ENCODE data around the gene RALGAPA1.

Gene RALGAPA1

DNA sequence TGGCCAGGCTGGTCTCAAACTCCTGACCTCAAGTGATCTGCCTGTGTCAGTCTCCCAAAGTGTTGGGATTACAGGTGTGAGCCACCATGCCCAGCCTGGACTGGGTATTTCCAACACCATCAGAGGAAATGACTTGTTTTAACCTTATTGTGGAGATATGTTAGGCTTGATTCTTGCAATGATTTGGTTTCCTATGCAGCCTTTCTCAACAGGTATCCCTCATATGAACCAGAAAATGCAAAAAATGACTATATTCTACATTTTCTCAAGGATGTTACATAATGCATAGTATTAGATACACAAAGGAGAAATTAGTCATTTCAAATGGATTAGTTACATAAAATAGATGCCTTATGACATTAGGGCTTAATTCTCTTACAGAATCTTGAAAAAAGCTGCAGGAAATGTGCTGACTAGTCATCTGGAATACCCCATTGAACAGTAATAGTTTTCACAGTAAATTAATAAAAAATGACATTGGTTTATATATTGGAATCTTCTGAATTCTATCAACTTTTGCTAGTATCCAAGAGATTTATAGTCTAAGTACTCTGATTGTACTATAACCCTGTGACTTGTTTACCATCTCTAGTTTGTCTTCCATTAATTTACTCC is 142.6 kb downstream of the RALGAPA1 start:
- Histone ChIP-seq H2BK120ac (ENCODE audit: insufficient read depth, low read length, poor library complexity) (no peak overlapping the region), H3K4me1 (ENCODE audit: control insufficient read depth in 1 of 2, insufficient read depth in 2 of 2, low read length in 2 of 2) (peaks cover 0 to 2% of the 10 kb centered on the region in 2 experiments), H3K27ac (ENCODE audit: low read depth, low read length) (no peak overlapping the region), H3K4ac (ENCODE audit: low read depth, low read length) (no peak overlapping the region), H3K79me1 (ENCODE audit: low read length) (no peaks in the 10 kb centered on the region), H3K23ac (ENCODE audit: low read length) (no peak overlapping the region), H4K8ac (ENCODE audit: low read depth, low read length) (no peak overlapping the region), H2BK12ac (ENCODE audit: low read length) (no peak overlapping the region), H3K9ac (ENCODE audit: low read length) (no peak overlapping the region), H3K18ac (ENCODE audit: low read length) (no peak overlapping the region), H3K27me3 (ENCODE audit: insufficient read depth, low read length) (no peaks in the 10 kb centered on the region), H3K36me3 (ENCODE audit: control insufficient read depth in 1 of 2, insufficient read depth in 2 of 2, low read length in 2 of 2) (no peaks in the 10 kb centered on the region), H3K79me2 (ENCODE audit: control insufficient read depth, insufficient read depth, low read length, poor library complexity) (no peaks in the 10 kb centered on the region), H2AK5ac (ENCODE audit: low read length) (no peak overlapping the region), H4K12ac (ENCODE audit: low read depth, low read length) (no peak overlapping the region), H3K14ac (ENCODE audit: low read length) (no peak overlapping the region), H3K4me3 (ENCODE audit: low read depth, low read length) (no peak overlapping the region), H4K91ac (ENCODE audit: low read depth, low read length) (no peak overlapping the region), H2BK5ac (ENCODE audit: low read depth, low read length, poor library complexity) (no peak overlapping the region), H2AFZ (ENCODE audit: insufficient read depth, low read length, poor library complexity) (no peak overlapping the region), H3K9me3 (ENCODE audit: insufficient read depth, low read depth, low read length) (no peaks in the 10 kb centered on the region), H3K4me2 (ENCODE audit: low read length) (no peak overlapping the region)
- DNase-seq: no peak

DNA sequence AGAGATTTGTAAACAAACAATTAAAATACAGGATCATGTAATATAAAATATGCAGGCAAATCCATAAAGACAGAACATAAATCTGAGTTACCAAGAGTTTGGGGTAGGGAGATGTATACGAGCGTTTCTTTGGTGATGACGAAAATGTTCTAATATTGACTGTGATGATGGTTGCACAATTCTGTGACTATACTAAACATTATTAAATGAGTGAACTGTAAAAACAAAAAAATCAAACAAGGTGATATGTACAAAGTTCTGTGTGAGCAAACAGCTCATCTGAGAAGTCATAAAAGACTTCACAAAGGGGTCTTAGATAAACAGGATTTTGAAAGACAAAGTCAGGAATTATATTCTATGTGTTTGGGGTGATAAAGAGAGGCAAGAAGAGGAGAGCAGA is 147.2 kb downstream of the RALGAPA1 start:
- Histone ChIP-seq H3K18ac (ENCODE audit: low read length) (no peak overlapping the region), H3K9me3 (ENCODE audit: insufficient read depth, low read depth, low read length) (no peaks in the 10 kb centered on the region), H2AFZ (ENCODE audit: insufficient read depth, low read length, poor library complexity) (no peak overlapping the region), H3K27me3 (ENCODE audit: insufficient read depth, low read length) (no peaks in the 10 kb centered on the region), H2BK5ac (ENCODE audit: low read depth, low read length, poor library complexity) (no peak overlapping the region), H3K4me2 (ENCODE audit: low read length) (no peak overlapping the region), H3K4me3 (ENCODE audit: low read depth, low read length) (no peak overlapping the region), H3K4me1 (ENCODE audit: control insufficient read depth in 1 of 2, insufficient read depth in 2 of 2, low read length in 2 of 2) (no peaks in the 10 kb centered on the region), H4K12ac (ENCODE audit: low read depth, low read length) (no peak overlapping the region), H2AK5ac (ENCODE audit: low read length) (no peak overlapping the region), H3K4ac (ENCODE audit: low read depth, low read length) (no peak overlapping the region), H3K14ac (ENCODE audit: low read length) (no peak overlapping the region), H3K9ac (ENCODE audit: low read length) (no peak overlapping the region), H3K79me1 (ENCODE audit: low read length) (no peaks in the 10 kb centered on the region), H2BK120ac (ENCODE audit: insufficient read depth, low read length, poor library complexity) (no peak overlapping the region), H3K36me3 (ENCODE audit: control insufficient read depth in 1 of 2, insufficient read depth in 2 of 2, low read length in 2 of 2) (no peaks in the 10 kb centered on the region), H3K79me2 (ENCODE audit: control insufficient read depth, insufficient read depth, low read length, poor library complexity) (no peaks in the 10 kb centered on the region), H3K23ac (ENCODE audit: low read length) (no peak overlapping the region), H3K27ac (ENCODE audit: low read depth, low read length) (no peak overlapping the region), H2BK12ac (ENCODE audit: low read length) (no peak overlapping the region), H4K8ac (ENCODE audit: low read depth, low read length) (no peak overlapping the region), H4K91ac (ENCODE audit: low read depth, low read length) (no peak overlapping the region)
- DNase-seq: no peak
- WGBS (ENCODE audit: extremely low coverage, insufficient coverage, insufficient read length): no CpG with 5 or more reads among the region's 3 CpGs

DNA sequence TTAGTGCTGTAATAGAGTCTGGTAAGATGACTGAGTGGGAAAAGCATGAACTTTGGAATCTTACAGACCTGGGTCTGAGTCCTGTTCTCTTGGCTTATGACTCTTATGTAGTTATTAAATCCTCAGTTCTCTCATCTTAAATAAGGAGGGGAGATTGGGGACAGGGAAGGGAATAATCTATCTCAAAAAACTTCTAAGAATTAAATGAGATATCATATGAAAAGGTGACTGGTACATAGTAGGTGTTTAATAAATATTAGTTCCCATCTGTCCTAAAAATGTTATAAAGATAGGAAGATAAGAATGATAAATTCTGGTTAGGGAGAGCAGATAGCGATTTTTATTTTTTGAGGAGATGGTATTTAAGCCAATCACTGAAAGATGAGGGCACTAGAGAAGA is 156.1 kb downstream of the RALGAPA1 start:
- Histone ChIP-seq H2AFZ (ENCODE audit: insufficient read depth, low read length, poor library complexity) (no peak overlapping the region), H3K79me2 (ENCODE audit: control insufficient read depth, insufficient read depth, low read length, poor library complexity) (no peaks in the 10 kb centered on the region), H3K27ac (ENCODE audit: low read depth, low read length) (no peak overlapping the region), H3K27me3 (ENCODE audit: insufficient read depth, low read length) (no peaks in the 10 kb centered on the region), H2AK5ac (ENCODE audit: low read length) (no peak overlapping the region), H2BK12ac (ENCODE audit: low read length) (no peak overlapping the region), H4K12ac (ENCODE audit: low read depth, low read length) (no peak overlapping the region), H3K36me3 (ENCODE audit: control insufficient read depth in 1 of 2, insufficient read depth in 2 of 2, low read length in 2 of 2) (no peaks in the 10 kb centered on the region), H2BK5ac (ENCODE audit: low read depth, low read length, poor library complexity) (no peak overlapping the region), H3K23ac (ENCODE audit: low read length) (no peak overlapping the region), H4K91ac (ENCODE audit: low read depth, low read length) (no peak overlapping the region), H3K18ac (ENCODE audit: low read length) (no peak overlapping the region), H4K8ac (ENCODE audit: low read depth, low read length) (no peak overlapping the region), H3K9ac (ENCODE audit: low read length) (no peak overlapping the region), H2BK120ac (ENCODE audit: insufficient read depth, low read length, poor library complexity) (no peak overlapping the region), H3K4me2 (ENCODE audit: low read length) (no peak overlapping the region), H3K9me3 (ENCODE audit: insufficient read depth, low read depth, low read length) (no peaks in the 10 kb centered on the region), H3K4ac (ENCODE audit: low read depth, low read length) (no peak overlapping the region), H3K14ac (ENCODE audit: low read length) (no peak overlapping the region), H3K4me3 (ENCODE audit: low read depth, low read length) (no peak overlapping the region), H3K4me1 (ENCODE audit: control insufficient read depth in 1 of 2, insufficient read depth in 2 of 2, low read length in 2 of 2) (no peaks in the 10 kb centered on the region), H3K79me1 (ENCODE audit: low read length) (no peaks in the 10 kb centered on the region)
- DNase-seq: peak in 1 of 2 donors; percentile 20
- WGBS (ENCODE audit: extremely low coverage, insufficient coverage, insufficient read length): no CpG with 5 or more reads among the region's 1 CpG

DNA sequence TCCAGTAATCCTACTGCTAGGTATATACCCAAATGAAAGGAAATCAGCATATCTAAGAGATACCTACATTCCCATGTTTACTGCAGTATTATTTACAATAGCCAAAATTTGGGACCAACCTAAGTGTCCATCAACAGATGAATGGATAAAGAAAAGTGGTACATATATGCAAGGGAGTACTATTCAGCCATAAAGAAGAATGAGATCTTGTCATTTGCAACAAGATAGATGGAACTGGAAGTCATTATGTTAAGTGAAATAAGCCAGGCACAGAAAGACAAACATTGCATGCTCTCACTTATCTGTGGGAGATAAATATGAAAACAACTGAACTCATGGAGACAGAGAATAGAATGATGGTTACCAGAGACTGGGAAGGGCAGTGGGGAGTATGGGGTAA is 165.6 kb downstream of the RALGAPA1 start:
- H3K23ac ChIP-seq (ENCODE audit: low read length): no peak overlapping the region
- H3K9ac ChIP-seq (ENCODE audit: low read length): no peak overlapping the region
- no peak overlapping the region for H2AFZ ChIP-seq (ENCODE audit: insufficient read depth, low read length, poor library complexity)
- H3K79me2 ChIP-seq (ENCODE audit: control insufficient read depth, insufficient read depth, low read length, poor library complexity): no peaks in the 10 kb centered on the region
- no peak overlapping the region for H3K4ac ChIP-seq (ENCODE audit: low read depth, low read length)
- DNase-seq: no peak
- no peaks in the 10 kb centered on the region for H3K79me1 ChIP-seq (ENCODE audit: low read length)
- H2BK5ac ChIP-seq (ENCODE audit: low read depth, low read length, poor library complexity): no peak overlapping the region
- no peak overlapping the region for H3K4me2 ChIP-seq (ENCODE audit: low read length)
- H2BK120ac ChIP-seq (ENCODE audit: insufficient read depth, low read length, poor library complexity): no peak overlapping the region
- no peak overlapping the region for H3K27ac ChIP-seq (ENCODE audit: low read depth, low read length)
- no peak overlapping the region for H4K8ac ChIP-seq (ENCODE audit: low read depth, low read length)
- H3K4me1 ChIP-seq (ENCODE audit: control insufficient read depth in 1 of 2, insufficient read depth in 2 of 2, low read length in 2 of 2): no peaks in the 10 kb centered on the region
- H2BK12ac ChIP-seq (ENCODE audit: low read length): no peak overlapping the region
- H3K14ac ChIP-seq (ENCODE audit: low read length): no peak overlapping the region
- no peak overlapping the region for H3K18ac ChIP-seq (ENCODE audit: low read length)
- H4K91ac ChIP-seq (ENCODE audit: low read depth, low read length): no peak overlapping the region
- no peak overlapping the region for H3K4me3 ChIP-seq (ENCODE audit: low read depth, low read length)
- no peak overlapping the region for H4K12ac ChIP-seq (ENCODE audit: low read depth, low read length)
- H3K9me3 ChIP-seq (ENCODE audit: insufficient read depth, low read depth, low read length): no peaks in the 10 kb centered on the region
- H3K36me3 ChIP-seq (ENCODE audit: control insufficient read depth in 1 of 2, insufficient read depth in 2 of 2, low read length in 2 of 2): no peaks in the 10 kb centered on the region
- H2AK5ac ChIP-seq (ENCODE audit: low read length): no peak overlapping the region
- H3K27me3 ChIP-seq (ENCODE audit: insufficient read depth, low read length): no peaks in the 10 kb centered on the region

Data from trophoblast cell (in vitro differentiated cells and primary cell).